Fibroblast of lung (primary cell): Measurements from ENCODE around the gene FREM1. TPM values are rescaled to one million over a fixed set of nuclear protein-coding genes. Genes with fewer than 3 reads are reported as not detected.

Experiments
- DNase-seq, 2 donors: peaks; one replicate each; pipeline versions ENCODE4 v3.0.0 to v3.0.0-alpha.2; 2010; ENCODE audit warnings: low read depth in 2 of 2
- H2AFZ ChIP-seq: 2 replicates; pipeline ENCODE4 v1.5.1; 2012; ENCODE audit warnings: low read length, control low read depth, inconsistent platforms
- H3K27ac ChIP-seq: 2 replicates; pipeline ENCODE4 v1.5.1; 2011; ENCODE audit warnings: low read length, control low read depth; ENCODE audit not compliant: insufficient read depth
- H3K27me3 ChIP-seq: 2 replicates; pipeline ENCODE4 v1.5.1; 2011; ENCODE audit warnings: mild to moderate bottlenecking, low read length; ENCODE audit not compliant: control insufficient read depth, insufficient read depth
- H3K36me3 ChIP-seq: 2 replicates; pipeline ENCODE4 v1.5.1; 2011; ENCODE audit warnings: low read length; ENCODE audit not compliant: control insufficient read depth, insufficient read depth
- H3K4me1 ChIP-seq: 2 replicates; pipeline ENCODE4 v1.5.1; 2011; ENCODE audit warnings: low read length; ENCODE audit not compliant: control insufficient read depth, insufficient read depth; ENCODE audit errors: extremely low read depth
- H3K4me2 ChIP-seq: 2 replicates; pipeline ENCODE4 v1.5.1; 2011; ENCODE audit warnings: low read length, control low read depth; ENCODE audit not compliant: insufficient read depth; ENCODE audit errors: extremely low read depth
- H3K4me3 ChIP-seq, 4 experiments: fragments of 200-600 bp in 1 of 4; sonication (generic) in 1 of 4; replicated peaks in 1 of 4; 2 replicates each; pipeline ENCODE4 v1.5.1; 2011 to 2016; ENCODE audit warnings: low read length in 4 of 4, low read depth in 3 of 4, mild to moderate bottlenecking in 3 of 4, control low read depth in 2 of 4, inconsistent platforms in 1 of 4, mixed read lengths in 1 of 4; ENCODE audit not compliant: insufficient read depth in 1 of 4; ENCODE audit errors: control extremely low read depth in 1 of 4
- H3K79me2 ChIP-seq: 2 replicates; pipeline ENCODE4 v1.5.1; 2012; ENCODE audit warnings: mild to moderate bottlenecking, low read length, inconsistent platforms; ENCODE audit not compliant: control insufficient read depth, insufficient read depth
- H3K9ac ChIP-seq: 2 replicates; pipeline ENCODE4 v1.5.1; 2011; ENCODE audit warnings: mild to moderate bottlenecking, low read length, control low read depth; ENCODE audit not compliant: insufficient read depth
- H3K9me3 ChIP-seq: 2 replicates; pipeline ENCODE4 v1.5.1; 2012; ENCODE audit warnings: low read depth, low read length; ENCODE audit not compliant: control insufficient read depth, insufficient read depth
- H4K20me1 ChIP-seq: 2 replicates; pipeline ENCODE4 v1.5.1; 2011; ENCODE audit warnings: low read length; ENCODE audit not compliant: control insufficient read depth, insufficient read depth; ENCODE audit errors: extremely low read depth
- EZH2 ChIP-seq: IDR thresholded peaks from 2 replicates; pipeline ENCODE4 v1.5.1; 2012; ENCODE audit warnings: low read length, control low read depth, mild to moderate bottlenecking; ENCODE audit errors: missing control alignments
- polyA plus RNA-seq, 2 donors: library from polyadenylated mRNA; depleted of rRNA in 1 of 2; stranded (reverse) in 1 of 2; unstranded in 1 of 2; fragments of >200 nt; gene quantifications; 2 replicates each; pipeline ENCODE4 v1.2.1, GENCODE V29; 2011 to 2012; ENCODE audit warnings: missing spikeins in 1 of 2
- total RNA-seq: library from RNA; depleted of rRNA; stranded (reverse); fragments of >200 nt; gene quantifications from 2 replicates; pipeline ENCODE4 v1.2.1, GENCODE V29; 2014
- TF ChIP-seq, protein P1 (sequence below), 2 donors: IDR thresholded peaks in 1 of 2; conservative IDR thresholded peaks in 1 of 2; 1 replicate in 1 of 2; 2 replicates in 1 of 2; pipeline ENCODE4 v1.5.1; 2011 to 2012; ENCODE audit warnings: low read length in 2 of 2, control low read depth in 1 of 2, inconsistent platforms in 1 of 2, low read depth in 1 of 2, mild to moderate bottlenecking in 1 of 2

The FREM1 gene
- total and polyA plus RNA-seq, 2 donors (not counting 1 experiment from before 2014, with no cell fraction given), result under 0.01 to 0.01 TPM

GRCh38 chr9:14780693-14781092, 129.5 kb downstream of the FREM1 start:
- no peak overlapping the region for H3K27ac ChIP-seq
- H3K4me2 ChIP-seq, result no peak overlapping the region
- no peak overlapping the region for H3K4me3 ChIP-seq
- H3K9ac ChIP-seq, result no peak overlapping the region
- H3K4me1 ChIP-seq, result no peaks in the 10 kb centered on the region
- DNase-seq, result no peak
- no peaks in the 10 kb centered on the region for H3K36me3 ChIP-seq
- TF ChIP-seq, protein P1, sequence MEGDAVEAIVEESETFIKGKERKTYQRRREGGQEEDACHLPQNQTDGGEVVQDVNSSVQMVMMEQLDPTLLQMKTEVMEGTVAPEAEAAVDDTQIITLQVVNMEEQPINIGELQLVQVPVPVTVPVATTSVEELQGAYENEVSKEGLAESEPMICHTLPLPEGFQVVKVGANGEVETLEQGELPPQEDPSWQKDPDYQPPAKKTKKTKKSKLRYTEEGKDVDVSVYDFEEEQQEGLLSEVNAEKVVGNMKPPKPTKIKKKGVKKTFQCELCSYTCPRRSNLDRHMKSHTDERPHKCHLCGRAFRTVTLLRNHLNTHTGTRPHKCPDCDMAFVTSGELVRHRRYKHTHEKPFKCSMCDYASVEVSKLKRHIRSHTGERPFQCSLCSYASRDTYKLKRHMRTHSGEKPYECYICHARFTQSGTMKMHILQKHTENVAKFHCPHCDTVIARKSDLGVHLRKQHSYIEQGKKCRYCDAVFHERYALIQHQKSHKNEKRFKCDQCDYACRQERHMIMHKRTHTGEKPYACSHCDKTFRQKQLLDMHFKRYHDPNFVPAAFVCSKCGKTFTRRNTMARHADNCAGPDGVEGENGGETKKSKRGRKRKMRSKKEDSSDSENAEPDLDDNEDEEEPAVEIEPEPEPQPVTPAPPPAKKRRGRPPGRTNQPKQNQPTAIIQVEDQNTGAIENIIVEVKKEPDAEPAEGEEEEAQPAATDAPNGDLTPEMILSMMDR (conservative IDR thresholded peaks at IDR 0.05 in 1 of 2, IDR thresholded peaks at IDR 0.05 in 1 of 2; ENCODE audit: low read depth in 1 of 2, low read length in 2 of 2), result no peak
- no peak for TF ChIP-seq EZH2
- no peaks in the 10 kb centered on the region for H3K9me3 ChIP-seq
- H3K27me3 ChIP-seq, result no peaks in the 10 kb centered on the region
- H3K79me2 ChIP-seq, result no peaks in the 10 kb centered on the region
- H2AFZ ChIP-seq, result no peak overlapping the region
- H4K20me1 ChIP-seq, result no peaks in the 10 kb centered on the region

DNA sequence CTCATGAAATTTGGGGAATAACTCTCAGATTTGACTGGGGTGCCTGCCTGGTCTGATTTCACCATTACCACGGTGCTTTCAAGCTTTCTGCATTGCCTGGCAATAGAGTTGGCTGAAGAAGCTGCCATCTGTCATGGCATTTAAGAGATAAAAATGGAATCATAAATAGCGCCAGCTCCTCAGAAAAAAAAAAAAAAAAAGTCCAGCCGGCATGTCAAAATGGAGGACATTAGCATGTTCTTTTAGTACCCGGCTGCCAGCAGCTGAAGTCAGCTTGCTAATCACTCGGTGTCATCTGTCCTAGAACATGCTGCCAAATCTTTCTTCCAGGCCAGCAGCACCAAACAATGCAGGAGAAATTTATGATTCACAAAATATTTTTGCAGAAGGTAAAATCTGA, 130.0 kb downstream of the FREM1 start:
- Histone ChIP-seq H3K9ac (no peak overlapping the region), H3K27me3 (no peaks in the 10 kb centered on the region), H3K79me2 (no peaks in the 10 kb centered on the region), H3K27ac (no peak overlapping the region), H3K4me1 (no peaks in the 10 kb centered on the region), H3K4me2 (no peak overlapping the region), H3K36me3 (no peaks in the 10 kb centered on the region), H2AFZ (no peak overlapping the region), H4K20me1 (no peaks in the 10 kb centered on the region), H3K9me3 (no peaks in the 10 kb centered on the region), H3K4me3 (no peak overlapping the region)
- DNase-seq, result no peak
- no peak for TF ChIP-seq EZH2
- TF ChIP-seq, protein P1 (conservative IDR thresholded peaks at IDR 0.05 in 1 of 2, IDR thresholded peaks at IDR 0.05 in 1 of 2; ENCODE audit: low read depth in 1 of 2, low read length in 2 of 2), result no peak

GRCh38 chr9:14779566-14780022, 130.6 kb downstream of the FREM1 start:
- H3K27ac ChIP-seq, result no peak overlapping the region
- no peak overlapping the region for H3K4me3 ChIP-seq
- H2AFZ ChIP-seq, result no peak overlapping the region
- no peaks in the 10 kb centered on the region for H3K79me2 ChIP-seq
- no peaks in the 10 kb centered on the region for H3K36me3 ChIP-seq
- H3K9me3 ChIP-seq, result no peaks in the 10 kb centered on the region
- H3K27me3 ChIP-seq, result no peaks in the 10 kb centered on the region
- H3K4me2 ChIP-seq, result no peak overlapping the region
- no peaks in the 10 kb centered on the region for H3K4me1 ChIP-seq
- peak in 1 of 2 donors; percentile 72 for DNase-seq
- no peaks in the 10 kb centered on the region for H4K20me1 ChIP-seq
- H3K9ac ChIP-seq, result no peak overlapping the region
- no peak for TF ChIP-seq EZH2
- TF ChIP-seq, protein P1 (conservative IDR thresholded peaks at IDR 0.05 in 1 of 2, IDR thresholded peaks at IDR 0.05 in 1 of 2; ENCODE audit: low read depth in 1 of 2, low read length in 2 of 2), result no peak
